DMS79 treated with DMSO at 0.1 percent for 48 hours (cell line): Measurements from ENCODE around the gene MED12L.
"Not testable (repeated sequence)": the region's sequence is repeated elsewhere in the genome, so short reads cannot be mapped to it uniquely, and the experiment has no call there.

Experiments used
- DNase-seq: peaks from one replicate; lab custom pipeline; 2025; lab: John Stamatoyannopoulos, UW

MED12L gene

GRCh38 chr3:151382671-151383070, 297.2 kb downstream of the MED12L start:
- DNase-seq: no peak

DNA sequence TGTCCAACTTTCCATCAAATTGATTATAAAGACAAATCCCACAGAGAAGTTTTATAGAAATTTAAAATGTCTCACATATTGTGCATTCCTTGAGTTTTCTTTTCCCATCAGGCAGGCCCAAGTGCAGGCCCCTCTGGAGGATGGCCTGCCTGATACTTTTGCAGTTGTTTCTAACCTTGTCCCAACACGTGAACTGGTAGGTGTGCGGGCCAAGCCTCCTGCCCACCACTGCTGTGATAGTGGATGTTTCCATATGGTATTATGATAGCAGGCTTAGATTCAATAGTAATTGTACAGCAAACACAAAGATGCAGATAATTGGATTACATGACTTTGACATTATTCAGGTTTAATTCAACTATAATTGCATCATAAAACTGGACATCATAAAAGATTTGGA, 297.6 kb downstream of the MED12L start:
- no peak for DNase-seq

GRCh38 chr3:151383956-151384355, 298.5 kb downstream of the MED12L start:
- DNase-seq: no peak

DNA sequence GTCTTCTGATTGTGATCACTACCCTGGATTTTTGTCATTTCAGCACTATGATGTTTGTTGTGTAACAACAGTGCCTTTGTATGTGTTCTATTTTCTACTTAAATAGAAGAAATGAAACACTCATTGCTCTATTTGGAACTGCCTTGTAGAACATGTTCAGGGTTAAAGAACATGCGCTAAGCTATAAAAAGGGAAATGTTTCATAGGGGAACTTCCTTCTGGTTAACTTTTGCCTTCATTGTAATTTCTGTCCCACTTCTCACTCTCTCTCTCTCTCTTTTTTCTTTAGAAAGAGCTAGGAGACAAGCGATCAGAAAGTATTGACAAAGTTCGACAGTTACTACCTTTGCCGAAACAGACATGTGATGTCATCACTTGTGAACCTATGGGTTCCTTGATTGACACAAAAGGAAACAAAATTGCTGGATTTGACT, 299.3 kb downstream of the MED12L start, which contains the start of gene P2RY12:
Gene P2RY12 (minus strand): TSS at position 13 of the 434 bp plus-strand sequence. CDS start 45,908 bp downstream, outside the sequence.
- DNase-seq: no peak

- no peak for DNase-seq
Measured at GRCh38 chr3:151386056-151386455, 300.6 kb downstream of the MED12L start.

GRCh38 chr3:151387432-151387831, 302.0 kb downstream of the MED12L start:
- DNase-seq: no peak

- no peak for DNase-seq
Measured at GRCh38 chr3:151387842-151388241, 302.4 kb downstream of the MED12L start.

DNA sequence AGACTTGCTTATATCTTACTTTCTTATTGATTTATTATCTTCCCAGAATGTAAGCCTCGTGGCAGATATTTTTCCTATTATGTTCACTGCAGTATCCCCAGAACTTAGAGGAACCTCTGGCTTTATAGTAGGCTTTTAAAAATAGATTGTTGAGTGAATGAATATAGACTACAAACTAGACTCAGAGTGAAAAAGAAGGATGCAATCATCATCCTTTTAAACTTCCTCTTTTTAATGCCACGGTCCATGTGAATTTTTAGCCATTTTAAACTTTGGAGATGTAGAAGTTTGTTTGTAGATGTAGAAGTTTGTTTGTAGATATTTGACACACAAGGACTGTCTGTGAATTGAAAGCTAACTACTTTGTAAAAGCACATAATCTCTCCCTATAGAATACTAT, 306.3 kb downstream of the MED12L start:
- DNase-seq: no peak

GRCh38 chr3:151392191-151392590, 306.7 kb downstream of the MED12L start:
- DNase-seq: not testable (repeated sequence)

GRCh38 chr3:151393146-151393830, 307.8 kb downstream of the MED12L start:
- no peak for DNase-seq

DNA sequence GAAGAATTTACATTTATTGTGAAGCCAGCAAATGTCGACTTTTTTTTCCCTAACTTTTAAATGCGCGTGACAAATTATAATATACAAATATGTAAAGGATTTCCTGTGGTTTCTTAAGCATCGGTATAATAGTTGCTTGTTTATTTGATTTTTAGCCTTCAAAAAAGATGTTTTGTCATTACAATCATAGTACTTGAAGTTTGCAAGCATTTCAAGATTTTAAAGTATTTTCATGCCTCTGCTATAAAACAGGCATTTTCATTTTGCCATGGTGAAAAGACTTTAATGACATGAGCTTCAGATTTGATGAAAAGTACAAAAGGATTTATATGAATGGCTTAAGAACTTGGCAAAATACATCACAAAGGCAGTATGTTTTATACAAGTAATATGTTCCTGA, 308.5 kb downstream of the MED12L start:
- DNase-seq: no peak

GRCh38 chr3:151394611-151395010, 309.1 kb downstream of the MED12L start:
- DNase-seq: no peak

DNA sequence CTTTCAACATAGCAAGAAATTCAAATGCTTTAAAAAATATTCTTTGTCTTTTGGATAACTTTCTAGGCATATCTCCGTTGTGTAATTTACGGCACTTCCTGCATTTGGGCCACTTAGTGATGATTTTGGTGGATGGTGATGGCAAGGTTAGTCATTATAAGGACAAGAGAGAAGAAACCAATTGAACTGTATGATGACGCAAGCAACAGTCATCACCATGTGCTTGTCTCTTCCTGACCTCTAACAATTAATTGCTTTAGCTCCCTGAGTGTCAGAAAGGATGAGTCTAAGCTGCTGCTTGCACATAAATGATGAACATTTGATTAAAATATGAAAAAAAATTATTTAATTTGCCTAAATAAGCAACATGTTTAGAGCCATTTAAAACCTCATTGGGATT, 310.3 kb downstream of the MED12L start:
- DNase-seq: no peak

- no peak for DNase-seq
Measured at GRCh38 chr3:151398895-151399294, 313.4 kb downstream of the MED12L start.

GRCh38 chr3:151400341-151400740, 314.9 kb downstream of the MED12L start:
- DNase-seq: no peak

GRCh38 chr3:151402349-151402748, 316.9 kb downstream of the MED12L start:
- DNase-seq: no peak

DNA sequence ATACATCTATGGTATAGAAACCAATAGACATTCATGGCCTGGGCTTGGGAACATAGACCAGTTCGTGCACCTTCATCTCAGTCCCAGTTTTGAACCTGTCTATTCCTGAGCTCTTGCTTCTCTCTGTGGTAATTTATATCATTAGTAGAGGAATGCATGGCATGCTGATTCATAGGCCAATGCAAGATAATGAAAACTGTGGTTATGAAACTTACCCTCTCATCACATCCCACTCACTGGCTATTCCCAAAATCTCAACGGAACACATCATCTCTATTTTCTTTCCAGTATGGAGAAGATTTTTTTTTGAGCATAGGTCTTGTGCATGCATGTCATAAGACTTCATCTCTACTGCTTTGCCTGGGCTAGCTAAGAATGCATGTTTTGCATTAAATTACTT, 317.8 kb downstream of the MED12L start:
- no peak for DNase-seq

DNA sequence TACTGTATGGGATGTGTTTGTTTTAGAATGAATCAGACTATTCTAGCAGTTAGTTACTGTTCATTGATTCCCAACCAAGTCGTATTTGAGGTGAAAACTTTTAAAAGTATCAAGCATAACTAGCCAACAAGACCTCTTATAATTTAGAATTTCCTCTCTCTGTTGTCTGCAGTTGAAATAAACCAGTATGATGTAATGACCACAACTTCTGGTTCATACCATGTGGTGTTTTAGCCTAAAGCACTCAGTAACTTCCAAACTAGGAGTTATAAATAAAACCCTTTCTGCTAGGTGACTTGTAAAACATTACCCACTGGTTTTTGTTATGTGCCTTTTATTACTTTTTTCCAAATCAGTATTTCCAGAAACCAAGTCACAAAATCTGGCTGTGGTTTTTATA, 318.9 kb downstream of the MED12L start:
- DNase-seq: no peak

- DNase-seq: no peak
Measured at GRCh38 chr3:151407928-151408327, 322.5 kb downstream of the MED12L start.

- no peak for DNase-seq
Measured at GRCh38 chr3:151410891-151411559, 325.6 kb downstream of the MED12L start.

GRCh38 chr3:151412989-151413388, 327.5 kb downstream of the MED12L start:
- no peak for DNase-seq

DNA sequence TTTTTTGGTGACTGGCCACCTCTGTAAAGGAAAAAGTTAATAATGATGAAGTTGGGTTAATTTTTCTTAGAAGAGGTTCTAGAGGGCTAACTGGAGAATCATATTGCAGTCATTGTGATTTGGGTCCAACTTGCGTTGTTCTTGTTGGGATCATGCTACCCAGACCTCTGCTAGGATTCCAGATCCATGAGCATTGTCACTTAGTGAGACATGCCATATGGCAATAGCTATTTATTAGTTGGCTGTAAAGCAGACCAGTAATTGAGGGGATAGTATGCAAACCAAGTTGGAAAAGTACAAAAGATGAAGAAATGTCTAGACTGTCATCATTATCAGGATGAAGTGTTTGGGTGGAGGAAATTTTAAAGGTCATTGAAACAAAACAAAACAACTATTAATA, 329.8 kb downstream of the MED12L start:
- DNase-seq: no peak

DNA sequence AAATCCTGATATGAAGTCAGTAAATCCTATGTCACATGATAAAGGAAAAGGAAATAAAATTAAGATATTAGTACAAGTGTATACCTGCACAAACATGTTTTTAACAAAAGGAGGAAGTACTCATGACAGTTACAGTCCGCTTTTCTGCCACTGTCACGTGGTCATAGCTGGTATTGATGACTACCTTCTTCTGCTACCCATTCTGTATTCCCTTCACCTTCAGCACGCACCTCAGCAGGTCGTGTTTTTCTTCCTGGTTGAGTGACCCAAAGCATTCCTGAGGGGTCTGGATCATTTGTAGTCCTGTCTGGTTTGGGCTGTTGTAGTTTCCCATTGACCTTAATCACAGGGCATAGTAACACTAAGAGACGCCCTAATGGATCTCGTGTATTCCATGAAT, 334.3 kb downstream of the MED12L start:
- DNase-seq: no peak

- DNase-seq: no peak
Measured at GRCh38 chr3:151421938-151422337, 336.5 kb downstream of the MED12L start.
